K562 (cell line): ENCODE results near the gene PFKP. TPM values are rescaled to one million over a fixed set of nuclear protein-coding genes. Genes with fewer than 3 reads are reported as not detected.

Experiments
- BRD9 ChIP-seq: fragments of 450-650 bp; IDR thresholded peaks from 2 replicates; pipeline ENCODE4 v1.6.1; 2018; ENCODE audit warnings: low read depth; ENCODE audit not compliant: partially characterized antibody
- ESRRA ChIP-seq: fragments of 450-650 bp; IDR thresholded peaks from 2 replicates; pipeline ENCODE4 v1.6.1; 2014; ENCODE audit warnings: low read depth, mild to moderate bottlenecking, moderate library complexity, borderline replicate concordance
- FOXM1 ChIP-seq, 2 experiments: fragments of 450-650 bp in 1 of 2; sonication (generic) in 1 of 2; formaldehyde crosslinking in 1 of 2; IDR thresholded peaks; 2 replicates each; pipeline versions ENCODE4 v1.6.1 to v1.9.0; 2017 to 2022; ENCODE audit warnings: low read depth in 2 of 2, mild to moderate bottlenecking in 2 of 2, missing genetic modification reagents in 1 of 2, moderate library complexity in 1 of 2
- IFI16 ChIP-seq: fragments of 250-450 bp; sonication (Bioruptor Pico); IDR thresholded peaks from 2 replicates; pipeline ENCODE4 v2.1.2; 2022; ENCODE audit warnings: mild to moderate bottlenecking, inconsistent platforms
- PRPF4 ChIP-seq: fragments of 200-400 bp; formaldehyde crosslinking; IDR thresholded peaks from one replicate; pipeline ENCODE4 v1.6.1; 2017; ENCODE audit warnings: low read length, low read depth, mild to moderate bottlenecking; ENCODE audit not compliant: insufficient read depth, poor library complexity, severe bottlenecking
- PTBP1 ChIP-seq: fragments of 200-400 bp; formaldehyde crosslinking; IDR thresholded peaks from 2 replicates; pipeline ENCODE4 v1.6.1; 2017; ENCODE audit warnings: low read depth, low read length
- RHOXF2B ChIP-seq: fragments of 250-450 bp; sonication (Bioruptor Pico); conservative IDR thresholded peaks from 2 replicates; pipeline ENCODE4 v1.5.1; 2021
- THAP7 ChIP-seq: fragments of 250-450 bp; sonication (Bioruptor Pico); IDR thresholded peaks from 2 replicates; pipeline ENCODE4 v1.5.0; 2021
- ZBTB17 ChIP-seq: fragments of 450-650 bp; formaldehyde crosslinking; IDR thresholded peaks from 2 replicates; pipeline ENCODE4 v1.4.0; 2020; ENCODE audit warnings: mild to moderate bottlenecking
- ZBTB34 ChIP-seq: fragments of 250-450 bp; sonication (Bioruptor Pico); IDR thresholded peaks from 2 replicates; pipeline ENCODE4 v1.8.0; 2021; ENCODE audit warnings: mild to moderate bottlenecking, moderate library complexity
- ZBTB7A ChIP-seq: IDR thresholded peaks from 2 replicates; pipeline ENCODE4 v1.6.1; 2011; ENCODE audit warnings: low read depth, mild to moderate bottlenecking, low read length, moderate library complexity, borderline replicate concordance; ENCODE audit not compliant: control insufficient read depth
- ZNF764 ChIP-seq: fragments of 250-450 bp; sonication (Bioruptor Pico); IDR thresholded peaks from 2 replicates; pipeline ENCODE4 v1.4.0; 2020; ENCODE audit warnings: low read depth, mild to moderate bottlenecking, moderate library complexity
- polyA plus RNA-seq, 8 experiments: library from polyadenylated mRNA; depleted of rRNA in 4 of 8; stranded (reverse) in 5 of 8; unstranded in 3 of 8; fragments of >200 nt; fragmentation: Nextera tagmentation in 2 of 8; fragmentation: Illumina TruSeq in 1 of 8; extraction: Ambion mirVana in 2 of 8; extraction: Trizol in 1 of 8; gene quantifications; 2 replicates each; pipeline versions ENCODE4 v1.2.1 to v1.2.3, GENCODE V29; 2011 to 2014; ENCODE audit warnings: inconsistent platforms in 1 of 8, missing spikeins in 1 of 8
- total RNA-seq, 7 experiments: library from RNA; depleted of rRNA in 6 of 7; stranded (reverse); fragments of >200 nt in 6 of 7; fragmentation: Illumina TruSeq in 2 of 7; extraction: Trizol in 2 of 7; gene quantifications; 2 replicates each; pipeline versions ENCODE4 v1.2.1 to v1.2.3, GENCODE V29; 2011 to 2021; ENCODE audit warnings: low replicate concordance in 1 of 7
- TF ChIP-seq, protein P1 (sequence below), 2 experiments: fragments of 450-650 bp; IDR thresholded peaks; 2 replicates each; pipeline ENCODE4 v1.6.1; 2016; ENCODE audit warnings: mild to moderate bottlenecking in 2 of 2, borderline replicate concordance in 1 of 2, low read depth in 1 of 2, moderate library complexity in 1 of 2
- TF ChIP-seq, protein P2 (sequence below): fragments of 250-450 bp; sonication (Bioruptor Pico); IDR thresholded peaks from 2 replicates; pipeline ENCODE4 v1.8.0; 2021; ENCODE audit warnings: moderate library complexity, mild to moderate bottlenecking, inconsistent platforms

The PFKP gene
- total and polyA plus RNA-seq, 9 of the 15 experiments (the other 6 are each of a cell fraction or from before 2014, with no cell fraction given): 23.5 to 116 (median 62.1) TPM

DNA sequence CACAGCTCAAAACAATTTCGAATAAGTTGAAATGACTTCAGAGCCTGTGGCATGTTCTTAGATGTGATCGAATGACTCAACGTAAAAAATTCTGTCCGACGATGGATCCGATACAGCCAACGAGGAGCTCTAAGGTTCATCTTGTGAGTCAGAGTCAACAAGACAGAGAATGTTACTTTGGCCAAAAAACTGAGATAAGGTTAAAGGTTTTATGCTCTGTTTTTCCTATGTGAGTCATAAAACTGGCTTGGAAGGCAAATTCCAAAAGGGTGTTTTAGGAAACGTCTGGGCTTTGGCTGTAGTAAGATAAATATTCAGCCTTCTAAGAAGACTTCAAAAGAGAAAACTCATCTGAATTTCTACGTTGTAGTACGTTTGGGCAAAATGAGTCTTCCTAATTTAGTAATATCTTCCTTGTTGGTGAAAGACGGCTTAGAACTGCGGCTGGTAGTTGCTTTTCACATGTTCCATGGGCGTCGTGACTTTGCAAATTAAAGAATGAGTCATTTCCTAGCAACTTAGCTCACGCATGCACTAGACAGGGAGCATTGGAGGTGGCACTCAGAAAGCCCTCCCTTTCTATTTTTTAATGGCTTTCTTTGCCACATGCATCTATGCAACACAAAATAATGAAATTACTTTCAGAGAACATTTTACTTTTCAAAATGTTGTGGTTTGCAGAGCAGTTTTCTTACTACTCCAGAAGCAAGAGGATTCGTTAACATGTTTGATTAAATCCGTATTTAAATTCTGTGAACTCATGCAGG, 28.2 kb downstream of the PFKP start (continued):
- TF ChIP-seq, protein P1, sequence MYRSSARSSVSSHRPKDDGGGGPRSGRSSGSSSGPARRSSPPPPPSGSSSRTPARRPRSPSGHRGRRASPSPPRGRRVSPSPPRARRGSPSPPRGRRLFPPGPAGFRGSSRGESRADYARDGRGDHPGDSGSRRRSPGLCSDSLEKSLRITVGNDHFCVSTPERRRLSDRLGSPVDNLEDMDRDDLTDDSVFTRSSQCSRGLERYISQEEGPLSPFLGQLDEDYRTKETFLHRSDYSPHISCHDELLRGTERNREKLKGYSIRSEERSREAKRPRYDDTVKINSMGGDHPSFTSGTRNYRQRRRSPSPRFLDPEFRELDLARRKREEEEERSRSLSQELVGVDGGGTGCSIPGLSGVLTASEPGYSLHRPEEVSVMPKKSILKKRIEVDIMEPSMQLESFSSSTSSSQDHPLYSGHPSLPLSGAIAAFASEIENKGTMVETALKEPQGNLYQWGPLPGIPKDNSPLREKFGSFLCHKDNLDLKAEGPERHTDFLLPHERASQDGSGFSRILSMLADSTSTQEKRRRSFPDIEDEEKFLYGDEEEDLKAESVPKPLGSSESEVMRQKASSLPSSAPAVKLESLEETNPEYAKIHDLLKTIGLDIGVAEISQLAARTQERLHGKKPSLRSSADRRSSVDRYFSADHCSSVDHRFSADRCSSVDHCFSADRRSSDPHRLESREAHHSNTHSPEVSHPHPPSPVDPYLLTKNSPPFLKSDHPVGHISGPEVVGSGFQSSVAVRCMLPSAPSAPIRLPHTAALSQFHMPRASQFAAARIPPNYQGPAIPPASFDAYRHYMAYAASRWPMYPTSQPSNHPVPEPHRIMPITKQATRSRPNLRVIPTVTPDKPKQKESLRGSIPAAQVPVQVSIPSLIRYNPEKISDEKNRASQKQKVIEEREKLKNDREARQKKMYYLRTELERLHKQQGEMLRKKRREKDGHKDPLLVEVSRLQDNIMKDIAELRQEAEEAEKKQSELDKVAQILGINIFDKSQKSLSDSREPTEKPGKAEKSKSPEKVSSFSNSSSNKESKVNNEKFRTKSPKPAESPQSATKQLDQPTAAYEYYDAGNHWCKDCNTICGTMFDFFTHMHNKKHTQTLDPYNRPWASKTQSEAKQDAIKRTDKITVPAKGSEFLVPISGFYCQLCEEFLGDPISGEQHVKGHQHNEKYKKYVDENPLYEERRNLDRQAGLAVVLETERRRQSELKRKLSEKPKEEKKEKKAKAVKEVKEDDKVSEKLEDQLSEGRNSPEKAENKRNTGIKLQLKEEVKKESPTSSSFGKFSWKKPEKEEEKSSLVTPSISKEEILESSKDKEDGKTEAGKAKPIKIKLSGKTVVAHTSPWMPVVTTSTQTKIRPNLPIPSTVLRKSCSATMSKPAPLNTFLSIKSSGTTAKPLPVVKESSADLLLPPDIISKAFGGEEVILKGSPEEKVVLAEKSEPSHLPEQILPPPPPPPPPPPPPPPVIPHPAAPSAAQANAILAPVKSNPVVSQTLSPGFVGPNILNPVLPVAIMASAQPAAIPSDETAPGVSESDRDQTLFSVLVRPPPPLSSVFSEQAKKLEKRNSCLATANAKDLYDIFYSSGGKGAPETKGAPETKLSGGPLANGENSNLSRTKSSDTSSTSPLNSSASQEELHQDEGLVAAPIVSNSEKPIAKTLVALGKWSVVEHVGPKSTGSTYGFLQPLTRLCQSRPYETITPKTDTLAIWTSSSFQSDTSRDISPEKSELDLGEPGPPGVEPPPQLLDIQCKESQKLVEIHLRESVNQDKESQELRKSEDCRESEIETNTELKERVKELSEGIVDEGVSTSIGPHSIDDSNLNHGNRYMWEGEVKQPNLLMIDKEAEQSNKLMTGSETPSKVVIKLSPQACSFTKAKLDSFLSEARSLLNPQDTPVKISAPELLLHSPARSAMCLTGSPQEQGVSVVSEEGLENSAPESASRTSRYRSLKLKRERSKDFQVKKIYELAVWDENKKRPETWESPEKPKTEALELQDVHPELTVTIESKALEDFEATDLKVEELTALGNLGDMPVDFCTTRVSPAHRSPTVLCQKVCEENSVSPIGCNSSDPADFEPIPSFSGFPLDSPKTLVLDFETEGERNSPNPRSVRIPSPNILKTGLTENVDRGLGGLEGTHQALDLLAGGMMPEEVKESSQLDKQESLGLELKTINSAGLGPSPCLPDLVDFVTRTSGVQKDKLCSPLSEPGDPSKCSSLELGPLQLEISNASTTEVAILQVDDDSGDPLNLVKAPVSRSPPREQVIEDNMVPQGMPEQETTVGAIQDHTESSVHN (IDR thresholded peaks at IDR 0.05; ENCODE audit: borderline replicate concordance in 1 of 2, low read depth in 1 of 2): peak in 1 of 2 experiments; percentile 84; a peak in 2 of 4 replicates
- TF ChIP-seq BRD9: peak; percentile 88
- TF ChIP-seq PRPF4: no peak
- no peak for TF ChIP-seq THAP7 (CRISPR knock-in tag)
- TF ChIP-seq RHOXF2B: no peak
- TF ChIP-seq ZNF764: no peak
- TF ChIP-seq FOXM1 (IDR thresholded peaks at IDR 0.05; ENCODE audit: low read depth): no peak
- TF ChIP-seq FOXM1 (CRISPR knock-in tag; IDR thresholded peaks at IDR 0.05; ENCODE audit: low read depth): no peak
- TF ChIP-seq IFI16 (CRISPR knock-in tag): no peak
- no peak for TF ChIP-seq ZBTB7A
- no peak for TF ChIP-seq ZBTB17
- no peak for TF ChIP-seq ZBTB34
- no peak for TF ChIP-seq PTBP1
- TF ChIP-seq, protein P2, sequence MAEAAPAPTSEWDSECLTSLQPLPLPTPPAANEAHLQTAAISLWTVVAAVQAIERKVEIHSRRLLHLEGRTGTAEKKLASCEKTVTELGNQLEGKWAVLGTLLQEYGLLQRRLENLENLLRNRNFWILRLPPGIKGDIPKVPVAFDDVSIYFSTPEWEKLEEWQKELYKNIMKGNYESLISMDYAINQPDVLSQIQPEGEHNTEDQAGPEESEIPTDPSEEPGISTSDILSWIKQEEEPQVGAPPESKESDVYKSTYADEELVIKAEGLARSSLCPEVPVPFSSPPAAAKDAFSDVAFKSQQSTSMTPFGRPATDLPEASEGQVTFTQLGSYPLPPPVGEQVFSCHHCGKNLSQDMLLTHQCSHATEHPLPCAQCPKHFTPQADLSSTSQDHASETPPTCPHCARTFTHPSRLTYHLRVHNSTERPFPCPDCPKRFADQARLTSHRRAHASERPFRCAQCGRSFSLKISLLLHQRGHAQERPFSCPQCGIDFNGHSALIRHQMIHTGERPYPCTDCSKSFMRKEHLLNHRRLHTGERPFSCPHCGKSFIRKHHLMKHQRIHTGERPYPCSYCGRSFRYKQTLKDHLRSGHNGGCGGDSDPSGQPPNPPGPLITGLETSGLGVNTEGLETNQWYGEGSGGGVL: no peak
- TF ChIP-seq ESRRA: no peak; the same call in 1 of the 2 replicates
